Spleen (tissue), 11 donors: ENCODE results near the gene GLIS1. TPM values are rescaled to one million over a fixed set of nuclear protein-coding genes. Genes with fewer than 3 reads are reported as not detected.
"Not testable (repeated sequence)": the region's sequence is repeated elsewhere in the genome, so short reads cannot be mapped to it uniquely, and the experiment has no call there.

Source experiments
- DNase-seq: peaks from one replicate; pipeline ENCODE4 v3.0.0-alpha.2; 2020
- H3K27ac ChIP-seq, 8 donors: fragments of 200-600 bp; sonication (generic) in 7 of 8; 1 replicate in 4 of 8; 2 replicates in 4 of 8; pipeline versions ENCODE4 v1.5.0 to v1.8.0; 2016 to 2021; ENCODE audit warnings: inconsistent platforms in 4 of 8, mild to moderate bottlenecking in 4 of 8, moderate library complexity in 1 of 8
- H3K27me3 ChIP-seq, 7 donors: fragments of 200-600 bp; sonication (generic) in 6 of 7; replicated peaks in 1 of 7; 1 replicate in 4 of 7; 2 replicates in 3 of 7; pipeline versions ENCODE4 v1.5.0 to v1.8.0; 2016 to 2021; ENCODE audit warnings: inconsistent platforms in 3 of 7, mild to moderate bottlenecking in 1 of 7
- H3K36me3 ChIP-seq, 6 donors: fragments of 200-600 bp; sonication (generic) in 5 of 6; 1 replicate in 4 of 6; 2 replicates in 2 of 6; pipeline versions ENCODE4 v1.5.0 to v1.8.0; 2016 to 2021; ENCODE audit warnings: inconsistent platforms in 2 of 6
- H3K4me1 ChIP-seq, 6 donors: fragments of 200-600 bp; sonication (generic) in 5 of 6; 1 replicate in 3 of 6; 2 replicates in 3 of 6; pipeline versions ENCODE4 v1.5.0 to v1.8.0; 2016 to 2021; ENCODE audit warnings: inconsistent platforms in 3 of 6
- H3K4me3 ChIP-seq, 8 donors: fragments of 200-600 bp; sonication (generic) in 7 of 8; 1 replicate in 4 of 8; 2 replicates in 4 of 8; pipeline versions ENCODE4 v1.5.0 to v1.8.0; 2016 to 2021; ENCODE audit warnings: inconsistent platforms in 4 of 8, mild to moderate bottlenecking in 4 of 8, moderate library complexity in 2 of 8
- H3K9me3 ChIP-seq, 8 donors: fragments of 200-600 bp; sonication (generic) in 7 of 8; 1 replicate in 4 of 8; 2 replicates in 4 of 8; pipeline versions ENCODE4 v1.5.0 to v1.8.0; 2016 to 2021; ENCODE audit warnings: inconsistent platforms in 4 of 8
- CTCF ChIP-seq, 11 experiments: fragments of 200-600 bp in 7 of 11; fragments of 450-650 bp in 4 of 11; sonication (generic) in 4 of 11; IDR thresholded peaks in 8 of 11; conservative IDR thresholded peaks in 3 of 11; 1 replicate in 7 of 11; 2 replicates in 4 of 11; pipeline versions ENCODE4 v1.4.0 to v1.8.0; 2016 to 2021; ENCODE audit warnings: antibody characterized with exemption in 11 of 11, inconsistent platforms in 4 of 11, mild to moderate bottlenecking in 1 of 11
- POLR2A ChIP-seq, 3 donors: fragments of 450-650 bp; IDR thresholded peaks; one replicate each; pipeline ENCODE4 v1.5.1; 2017; ENCODE audit warnings: antibody characterized with exemption in 3 of 3, mild to moderate bottlenecking in 1 of 3
- POLR2AphosphoS5 ChIP-seq, 3 donors: sonication (generic); formaldehyde crosslinking; IDR thresholded peaks; one replicate each; pipeline ENCODE4 v1.5.1; 2017; ENCODE audit warnings: antibody characterized with exemption in 3 of 3
- whole genome bisulfite sequencing, 5 donors: extraction: QIAGEN DNeasy Blood & Tissue Kit in 3 of 5; methylation state at CpG; one replicate each; pipeline versions ENCODE4 v1.1.5 to v1.1.7; 2013 to 2018; 5-methylcytosine and 5-hydroxymethylcytosine counted together
- intact Hi-C: fragments of 100-400 bp; cut with DNase I; formaldehyde crosslinking; loops from one replicate; pipeline ENCODE4 v1.15.0; 2023; ENCODE audit warnings: low total_unique reads
- polyA plus RNA-seq, 3 donors: library from polyadenylated mRNA; stranded (reverse); fragments of 200-250 nt; gene quantifications; one replicate each; pipeline ENCODE4 v1.2.1, GENCODE V29; 2013
- total RNA-seq, 7 donors: library from RNA; depleted of rRNA in 3 of 7; stranded (reverse); fragments of >200 nt in 3 of 7; fragmentation: NEBNext Ultra II Directional in 4 of 7; extraction: Animal tissue kit (Norgen Biotek cat#: 25700) in 4 of 7; gene quantifications; one replicate each; pipeline versions ENCODE4 v1.1.0 to v1.2.1, GENCODE V29; 2016 to 2021
- donor health status: healthy with polysubstance abuse.
- donor health status: DM: no; HTN: no; CAD: no; lungs with moderate emphysema.
- donor health status: DM: no; HTN: no; CAD: no.
- donor health status: Bipolar disorder and iron deficiency.
- donor health status: healthy.
- donor health status: DM: no; HTN: no; CAD: no.
- donor health status: DM: yes; HTN: yes; CAD: no.

GLIS1 gene
- total and polyA plus RNA-seq, 10 donors, result 0.04 to 0.39 (median 0.26) TPM; not detected in 5

GRCh38 chr1:53763461-53763860 lies 24.5 kb upstream of the GLIS1 start:
- intact Hi-C loops, result no loop called here
- DNase-seq, result no peak
- TF ChIP-seq POLR2AphosphoS5 (IDR thresholded peaks at IDR 0.05), result no peak
- no peak for TF ChIP-seq POLR2A (IDR thresholded peaks at IDR 0.05)
- Histone ChIP-seq H3K27me3 (no peaks in the 10 kb centered on the region), H3K36me3 (peaks cover 0 to 20% (median 0%) of the 10 kb centered on the region in 6 donors), H3K27ac (no peak overlapping the region), H3K4me1 (peaks cover 0 to 24% (median 8%) of the 10 kb centered on the region in 6 donors), H3K9me3 (peaks cover 0 to 9% (median 6%) of the 10 kb centered on the region in 8 donors), H3K4me3 (no peak overlapping the region)
- 92 to 99% (median 97%) methylated on average over 4 of the region's 4 CpGs for WGBS, 5 donors

GRCh38 chr1:53760497-53760896 lies 21.5 kb upstream of the GLIS1 start:
- H3K9me3 ChIP-seq, H3K4me1 ChIP-seq, H3K36me3 ChIP-seq, H3K27ac ChIP-seq, H3K4me3 ChIP-seq, DNase-seq, H3K27me3 ChIP-seq, intact Hi-C loops: not testable (repeated sequence)
- 87 to 94% (median 89%) methylated on average over 7 of the region's 7 CpGs for WGBS, 5 donors

GRCh38 chr1:53755874-53756273 lies 16.9 kb upstream of the GLIS1 start:
- 83 to 92% (median 91%) methylated on average over 3 to 5 of the region's 5 CpGs for WGBS, 5 donors
- DNase-seq, result no peak
- H3K4me3 ChIP-seq, result no peak overlapping the region
- H3K36me3 ChIP-seq, result no peaks in the 10 kb centered on the region
- no peak for TF ChIP-seq CTCF (IDR thresholded peaks at IDR 0.05 in 8 of 11, conservative IDR thresholded peaks at IDR 0.05 in 3 of 11)
- no peak for TF ChIP-seq POLR2A (IDR thresholded peaks at IDR 0.05)
- TF ChIP-seq POLR2AphosphoS5 (IDR thresholded peaks at IDR 0.05), result no peak
- H3K27ac ChIP-seq, result no peak overlapping the region
- no peaks in the 10 kb centered on the region for H3K27me3 ChIP-seq
- no peaks in the 10 kb centered on the region for H3K9me3 ChIP-seq
- intact Hi-C loops, result loop anchor here (5.0 kb wide), 1 partner anchor 479 kb away; no protein-coding TSS in a partner anchor
- no peaks in the 10 kb centered on the region for H3K4me1 ChIP-seq

- Histone ChIP-seq H3K36me3 (no peaks in the 10 kb centered on the region), H3K4me3 (no peak overlapping the region), H3K27me3 (no peaks in the 10 kb centered on the region), H3K27ac (no peak overlapping the region), H3K4me1 (no peaks in the 10 kb centered on the region), H3K9me3 (no peaks in the 10 kb centered on the region)
- TF ChIP-seq CTCF (IDR thresholded peaks at IDR 0.05 in 8 of 11, conservative IDR thresholded peaks at IDR 0.05 in 3 of 11) (peak; percentile 14 to 69 (median 54)), POLR2AphosphoS5 (IDR thresholded peaks at IDR 0.05) (no peak), POLR2A (IDR thresholded peaks at IDR 0.05) (no peak)
- DNase-seq, result no peak
- intact Hi-C loops, result loop anchor here (5.0 kb wide), 2 partner anchors 267 to 477 kb away; no protein-coding TSS in a partner anchor
- WGBS, 5 donors, result 51 to 60% (median 55%) methylated on average over 6 of the region's 6 CpGs
These were observed 15.7 kb upstream of the GLIS1 start for GRCh38 chr1:53754484-53755312.

GRCh38 chr1:53752281-53752680 lies 13.3 kb upstream of the GLIS1 start:
- WGBS, 5 donors, result 89 to 97% (median 90%) methylated on average over 6 of the region's 6 CpGs
- Histone ChIP-seq H3K4me3 (no peak overlapping the region), H3K27ac (no peak overlapping the region), H3K36me3 (no peaks in the 10 kb centered on the region), H3K9me3 (no peaks in the 10 kb centered on the region), H3K27me3 (peaks cover 0 to 7% (median 0%) of the 10 kb centered on the region in 7 donors), H3K4me1 (no peaks in the 10 kb centered on the region)
- intact Hi-C loops, result loop anchor here (5.0 kb wide), 1 partner anchor 265 kb away; no protein-coding TSS in a partner anchor
- DNase-seq, result no peak
- TF ChIP-seq POLR2AphosphoS5 (IDR thresholded peaks at IDR 0.05) (no peak), CTCF (IDR thresholded peaks at IDR 0.05 in 8 of 11, conservative IDR thresholded peaks at IDR 0.05 in 3 of 11) (no peak), POLR2A (IDR thresholded peaks at IDR 0.05) (no peak)
